SK-N-MC (cell line): ENCODE results near the gene SCD5.

Experiments used
- DNase-seq: peaks from one replicate; pipeline ENCODE4 v3.0.0-alpha.2; 2011; ENCODE audit warnings: low read depth, low spot score
- H3K27ac ChIP-seq: fragments of 200-600 bp; sonication (generic); 2 replicates; pipeline ENCODE4 v1.5.1; 2016; ENCODE audit warnings: mixed run types
- H3K36me3 ChIP-seq: fragments of 200-600 bp; sonication (generic); 2 replicates; pipeline ENCODE4 v1.6.1; 2017; ENCODE audit warnings: antibody characterized with exemption, low read length, mixed read lengths; ENCODE audit not compliant: insufficient read depth
- H3K4me3 ChIP-seq: fragments of 200-600 bp; sonication (generic); 2 replicates; pipeline ENCODE4 v1.5.1; 2016
- H3K9ac ChIP-seq: fragments of 200-600 bp; sonication (generic); 2 replicates; pipeline ENCODE4 v1.8.0; 2017; ENCODE audit warnings: mixed run types, mixed read lengths; ENCODE audit not compliant: insufficient read length
- H3K9me3 ChIP-seq: fragments of 200-600 bp; sonication (generic); 2 replicates; pipeline ENCODE4 v1.6.1; 2017; ENCODE audit warnings: low read depth, mild to moderate bottlenecking, antibody characterized with exemption, low read length, moderate library complexity, mixed read lengths
- EZH2 ChIP-seq: fragments of 200-600 bp; sonication (generic); IDR thresholded peaks from one replicate; pipeline ENCODE4 v1.6.1; 2017; ENCODE audit warnings: antibody characterized with exemption
- FOXP2 ChIP-seq: optimal IDR thresholded peaks from 2 replicates; pipeline ENCODE3; 2011; ENCODE audit warnings: mild to moderate bottlenecking, moderate library complexity; ENCODE audit not compliant: insufficient read depth; ENCODE audit errors: extremely low read length, control extremely low read depth
- POLR2AphosphoS5 ChIP-seq: IDR thresholded peaks from 2 replicates; pipeline ENCODE4 v1.6.1; 2012; ENCODE audit warnings: mild to moderate bottlenecking, low read depth, low read length, borderline replicate concordance

Gene SCD5

GRCh38 chr4:82599336-82599735 lies 199.3 kb downstream of the SCD5 start:
- Histone ChIP-seq H3K36me3 (no peaks in the 10 kb centered on the region), H3K27ac (no peak overlapping the region), H3K4me3 (no peak overlapping the region), H3K9ac (no peak overlapping the region), H3K9me3 (no peaks in the 10 kb centered on the region)
- no peak for TF ChIP-seq FOXP2
- DNase-seq = no peak

GRCh38 chr4:82594456-82594855 lies 204.1 kb downstream of the SCD5 start:
- no peak overlapping the region for H3K9ac ChIP-seq
- TF ChIP-seq FOXP2 (no peak), POLR2AphosphoS5 (no peak), EZH2 (no peak)
- DNase-seq = no peak
- H3K27ac ChIP-seq = no peak overlapping the region
- H3K9me3 ChIP-seq = no peaks in the 10 kb centered on the region
- H3K4me3 ChIP-seq = no peak overlapping the region
- H3K36me3 ChIP-seq = no peaks in the 10 kb centered on the region

DNA sequence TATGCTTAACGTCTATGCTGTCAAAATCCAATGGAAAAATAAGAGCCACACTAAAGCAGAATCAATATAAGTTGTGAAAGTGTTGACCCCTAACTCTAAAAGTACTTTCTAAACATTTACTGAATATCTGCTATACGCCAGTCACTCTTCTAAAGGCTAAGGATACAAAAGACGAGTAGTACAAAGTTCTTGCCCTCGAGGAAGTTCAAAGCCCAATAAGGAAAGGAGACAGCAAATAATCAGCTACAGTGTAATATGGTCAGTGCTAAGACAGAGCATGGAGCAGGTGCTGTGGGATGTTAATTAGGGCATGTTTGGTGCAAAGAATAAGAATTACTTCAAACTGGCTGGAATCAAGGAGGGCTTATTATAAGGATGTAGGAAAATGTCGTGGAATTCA lies 205.2 kb downstream of the SCD5 start:
- H3K9me3 ChIP-seq = no peaks in the 10 kb centered on the region
- no peak for TF ChIP-seq POLR2AphosphoS5
- no peak for TF ChIP-seq FOXP2
- no peak for TF ChIP-seq EZH2
- no peaks in the 10 kb centered on the region for H3K36me3 ChIP-seq
- H3K27ac ChIP-seq = no peak overlapping the region
- no peak overlapping the region for H3K4me3 ChIP-seq
- no peak overlapping the region for H3K9ac ChIP-seq
- DNase-seq = no peak

GRCh38 chr4:82592639-82593038 lies 206.0 kb downstream of the SCD5 start:
- H3K9ac ChIP-seq = no peak overlapping the region
- TF ChIP-seq FOXP2 = no peak
- no peak for TF ChIP-seq POLR2AphosphoS5
- TF ChIP-seq EZH2 = no peak
- no peak overlapping the region for H3K27ac ChIP-seq
- H3K36me3 ChIP-seq = no peaks in the 10 kb centered on the region
- H3K9me3 ChIP-seq = no peaks in the 10 kb centered on the region
- no peak overlapping the region for H3K4me3 ChIP-seq
- DNase-seq = no peak

DNA sequence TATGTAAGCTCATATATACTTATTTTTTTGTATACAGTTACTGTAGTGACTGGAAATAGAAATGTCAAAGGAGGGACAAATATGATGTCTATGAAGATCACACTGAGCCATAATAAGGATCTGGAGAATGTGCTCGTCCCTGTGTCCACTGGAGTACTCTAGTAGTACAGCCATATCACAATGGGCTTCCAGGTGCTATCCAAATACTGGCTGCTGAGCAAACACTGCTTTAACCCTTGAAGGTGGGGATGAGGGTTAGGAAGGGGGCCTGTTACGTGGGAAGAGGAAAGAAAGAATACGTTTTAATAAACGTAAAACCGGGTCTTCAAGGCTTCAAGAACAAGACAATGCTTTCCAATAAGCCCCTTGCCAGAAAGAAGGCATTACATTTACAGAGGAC lies 207.0 kb downstream of the SCD5 start:
- Histone ChIP-seq H3K9ac (no peak overlapping the region), H3K27ac (no peak overlapping the region), H3K36me3 (no peaks in the 10 kb centered on the region), H3K9me3 (no peaks in the 10 kb centered on the region), H3K4me3 (no peak overlapping the region)
- TF ChIP-seq FOXP2 (no peak), POLR2AphosphoS5 (no peak), EZH2 (no peak)
- DNase-seq = no peak

DNA sequence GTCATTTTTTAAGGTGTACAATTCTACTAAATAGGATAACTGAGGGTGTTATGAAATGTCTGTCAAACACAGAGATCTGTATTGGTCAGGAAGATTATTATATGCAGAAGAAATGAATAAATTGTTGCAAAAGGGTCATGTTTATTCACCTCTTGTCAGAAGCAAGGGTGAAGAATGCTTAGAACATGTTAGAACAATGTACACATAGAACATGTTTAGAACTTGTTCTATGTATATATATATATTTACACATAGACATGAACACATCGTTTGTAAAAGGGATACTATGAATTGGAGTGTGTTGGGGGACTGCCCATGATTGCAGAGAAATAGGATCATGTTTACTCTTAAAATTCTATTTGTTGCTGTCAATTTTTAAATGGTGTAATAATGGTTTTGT lies 208.8 kb downstream of the SCD5 start:
- Histone ChIP-seq H3K36me3 (no peaks in the 10 kb centered on the region), H3K27ac (no peak overlapping the region), H3K4me3 (no peak overlapping the region), H3K9ac (no peak overlapping the region), H3K9me3 (no peaks in the 10 kb centered on the region)
- DNase-seq = no peak
- TF ChIP-seq EZH2 (no peak), FOXP2 (no peak), POLR2AphosphoS5 (no peak)

GRCh38 chr4:82588771-82589270 lies 209.8 kb downstream of the SCD5 start:
- no peaks in the 10 kb centered on the region for H3K36me3 ChIP-seq
- no peak overlapping the region for H3K4me3 ChIP-seq
- DNase-seq = no peak
- TF ChIP-seq FOXP2 (no peak), POLR2AphosphoS5 (no peak), EZH2 (no peak)
- H3K9ac ChIP-seq = no peak overlapping the region
- H3K27ac ChIP-seq = no peak overlapping the region
- H3K9me3 ChIP-seq = no peaks in the 10 kb centered on the region

DNA sequence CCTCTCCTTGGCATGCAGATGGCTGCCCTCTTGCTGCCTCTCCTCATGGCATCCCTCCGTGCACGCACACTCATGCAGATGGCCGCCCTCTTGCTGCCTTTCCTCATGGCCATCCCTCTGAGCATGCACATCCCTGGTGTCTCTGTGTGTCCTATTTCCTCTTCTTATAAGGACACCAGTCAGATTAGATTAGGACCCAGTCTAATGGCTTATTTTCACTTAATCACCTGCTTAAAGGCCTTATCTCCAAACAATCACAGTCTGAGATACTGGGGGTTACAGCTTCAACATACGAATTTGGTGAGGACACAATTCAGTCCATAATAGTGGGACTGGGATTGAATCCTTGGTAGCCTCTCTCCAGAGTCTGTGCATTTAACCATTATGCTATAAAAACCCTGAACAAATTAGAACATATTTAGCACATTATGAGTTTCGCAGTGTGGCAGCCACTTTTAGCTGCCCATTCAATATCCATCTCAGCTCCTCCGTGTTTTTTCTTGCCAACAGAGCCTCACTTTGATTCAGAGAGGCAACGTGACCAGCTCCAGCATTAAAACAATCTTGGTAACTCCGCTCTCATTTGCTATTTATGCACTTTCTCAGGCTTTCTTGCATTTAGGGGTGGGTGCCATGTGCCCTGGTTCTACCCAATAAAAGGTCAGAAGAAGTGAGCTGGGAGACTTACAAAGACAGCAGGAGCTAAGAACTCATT lies 210.6 kb downstream of the SCD5 start:
- no peak for DNase-seq
- no peak overlapping the region for H3K27ac ChIP-seq

More for the DNA sequence above, 210.6 kb downstream of the SCD5 start:
- Histone ChIP-seq H3K9me3 (no peaks in the 10 kb centered on the region), H3K4me3 (no peak overlapping the region), H3K9ac (no peak overlapping the region), H3K36me3 (no peaks in the 10 kb centered on the region)
- TF ChIP-seq FOXP2 (no peak), POLR2AphosphoS5 (no peak), EZH2 (no peak)
